HG03039 (cell line): ENCODE measurements around the gene MYNN.
"Not testable (repeated sequence)": the region's sequence is repeated elsewhere in the genome, so short reads cannot be mapped to it uniquely, and the experiment has no call there.

Experiments used
- ATAC-seq: cut with Tn5 transposase; IDR thresholded peaks from one replicate; pipeline ENCODE4 v1.9.1; 2021; ENCODE audit warnings: mild to moderate bottlenecking, moderate library complexity; ENCODE audit not compliant: unreplicated experiment

MYNN gene

DNA sequence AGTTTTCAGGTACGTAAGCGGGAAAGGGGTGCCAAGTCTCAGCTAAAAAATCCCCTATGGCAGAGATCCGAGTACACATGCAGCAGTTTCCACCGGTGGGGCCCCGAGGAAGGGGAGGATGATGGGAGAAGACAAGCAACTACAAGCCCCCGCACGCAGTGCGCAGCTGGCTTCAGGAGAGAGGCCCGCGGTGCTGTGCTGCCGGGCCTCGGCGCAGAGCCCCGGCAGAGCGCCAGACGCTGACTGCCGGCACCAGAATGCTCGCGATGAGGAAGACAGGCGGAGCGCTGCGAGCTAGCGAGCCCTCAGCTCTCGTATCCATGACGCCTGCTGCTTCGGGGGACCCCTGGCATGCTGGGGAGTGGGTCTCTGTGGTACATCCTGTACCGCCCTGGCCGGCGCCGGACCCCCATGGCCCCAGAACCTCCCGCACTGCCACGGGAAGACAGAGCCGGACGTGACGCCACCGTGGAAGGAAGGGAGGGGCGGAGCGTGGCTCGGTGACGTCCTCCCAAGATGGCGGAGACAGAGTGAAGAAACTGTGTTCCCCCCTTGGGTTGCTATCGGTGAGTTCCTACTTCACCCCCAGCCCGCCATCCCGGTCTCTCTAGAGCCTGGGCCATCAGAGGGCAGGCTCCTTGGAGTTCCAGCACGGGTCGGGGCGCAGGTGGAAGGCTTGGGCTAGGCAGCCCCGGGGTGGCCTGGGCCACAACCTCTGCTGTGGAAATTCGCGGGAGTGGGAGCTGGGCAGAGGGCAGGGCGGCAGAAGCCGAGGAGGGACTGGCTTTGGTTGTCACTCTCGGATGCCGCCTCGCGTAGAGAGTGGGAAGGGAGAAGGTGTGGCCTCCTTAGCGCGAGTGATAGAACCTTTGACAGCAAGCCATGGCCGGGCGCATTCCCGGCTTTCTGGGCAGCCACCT lies at the start of gene MYNN:
Gene MYNN (plus strand): TSS at position 500 of the 920 bp plus-strand sequence. CDS start 900 bp downstream, outside the sequence.
- peak; percentile 79 for ATAC-seq

- not testable (repeated sequence) for ATAC-seq
Observed at GRCh38 chr3:169731857-169732256, 41.3 kb upstream of the MYNN start.

GRCh38 chr3:169739067-169739466 lies 34.1 kb upstream of the MYNN start:
- ATAC-seq, result no peak

DNA sequence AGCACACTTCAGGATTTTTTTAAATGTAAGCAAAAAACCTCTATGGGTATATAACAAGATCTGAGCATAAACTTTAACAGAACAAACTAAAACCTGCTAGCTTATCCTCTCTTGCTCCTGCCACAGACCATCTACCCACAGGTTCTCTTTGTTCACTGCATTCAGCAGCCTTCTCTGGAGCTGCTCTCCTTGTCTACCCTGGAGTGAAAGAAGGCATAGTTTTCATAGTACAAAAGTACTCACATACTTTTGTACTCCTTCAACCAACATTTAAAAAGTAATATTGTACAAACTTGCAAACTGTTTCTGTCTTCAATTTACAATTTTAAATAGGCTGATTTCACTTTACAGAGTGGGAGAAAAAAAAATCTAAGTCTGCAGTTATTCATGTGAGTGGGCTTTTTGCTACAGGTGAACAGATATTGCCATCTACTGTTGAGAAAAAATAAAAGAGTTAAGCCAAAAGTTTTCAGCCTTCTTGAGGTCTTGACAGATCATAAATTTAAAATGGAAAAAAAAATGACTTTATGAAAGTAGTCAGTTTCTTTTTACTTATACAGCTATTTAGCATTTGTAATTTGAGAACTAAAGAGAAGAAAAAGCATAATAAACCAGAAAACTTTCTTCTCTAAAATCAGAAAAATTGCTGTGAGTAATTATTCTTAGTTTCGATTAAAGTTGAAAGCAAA lies 28.7 kb upstream of the MYNN start:
- ATAC-seq, result no peak

- no peak for ATAC-seq
Observed at GRCh38 chr3:169746924-169747323, 26.3 kb upstream of the MYNN start.

GRCh38 chr3:169748670-169749069 lies 24.5 kb upstream of the MYNN start:
- no peak for ATAC-seq

- no peak for ATAC-seq
Observed at GRCh38 chr3:169750665-169751064, 22.5 kb upstream of the MYNN start.

DNA sequence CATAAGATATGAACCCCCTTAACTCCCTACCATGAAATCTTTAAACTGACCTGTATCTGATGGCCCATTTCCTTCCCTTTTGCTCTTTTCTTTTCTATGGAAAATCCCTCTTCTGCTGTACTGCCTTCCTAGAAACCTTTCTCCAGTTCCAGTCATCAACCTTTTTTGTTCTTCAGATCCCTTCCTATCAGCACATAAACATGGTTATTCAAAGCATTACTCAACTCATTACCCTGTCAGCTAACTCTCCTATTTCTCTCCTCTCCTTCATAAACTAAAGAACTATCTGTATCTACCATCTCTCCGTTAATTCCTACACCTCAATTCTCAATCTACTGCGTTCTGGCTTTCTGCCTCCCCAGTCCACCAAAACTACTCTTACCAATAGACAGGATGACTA lies 21.3 kb upstream of the MYNN start:
- ATAC-seq, result no peak

- ATAC-seq, result no peak
Observed at GRCh38 chr3:169754711-169755110, 18.5 kb upstream of the MYNN start.

DNA sequence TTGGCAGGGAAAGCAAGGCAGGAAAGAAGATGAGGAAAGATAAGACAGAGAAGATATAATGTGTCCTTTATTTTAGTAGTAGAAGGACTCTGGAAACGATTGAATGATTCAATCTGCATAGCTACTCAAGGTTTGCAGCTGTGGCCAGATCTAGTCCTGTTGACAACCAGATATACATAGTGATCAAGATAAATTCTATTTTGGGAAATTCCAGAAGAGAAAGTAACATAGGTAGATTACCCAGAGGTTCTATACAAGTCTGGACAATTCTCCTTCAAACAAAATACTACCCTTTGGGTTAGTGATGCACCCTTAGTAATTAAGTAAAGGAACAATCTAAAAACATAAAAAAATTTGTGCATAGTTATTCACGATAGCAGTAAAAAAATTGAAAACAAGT lies 17.7 kb upstream of the MYNN start:
- no peak for ATAC-seq

GRCh38 chr3:169758359-169758994 lies 14.7 kb upstream of the MYNN start:
- no peak for ATAC-seq

DNA sequence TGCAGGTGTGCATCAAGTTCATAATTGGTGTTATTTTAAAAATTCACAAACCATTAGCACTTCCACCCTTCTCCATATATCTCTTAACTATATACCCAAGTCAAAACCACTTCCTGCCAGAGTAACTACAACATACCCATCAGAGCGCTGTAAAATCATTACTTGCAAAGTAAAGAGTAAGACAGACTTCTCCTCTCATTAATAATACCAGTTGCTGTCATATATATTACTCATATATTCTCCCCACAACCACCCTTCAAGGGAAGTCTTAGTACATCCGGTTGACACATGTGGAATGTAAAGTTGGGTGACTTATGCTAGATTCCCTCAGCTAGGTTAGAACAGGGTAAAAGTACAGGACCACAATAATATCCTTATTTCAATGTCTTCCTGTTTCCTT lies 13.9 kb upstream of the MYNN start:
- peak; percentile 44 for ATAC-seq

- ATAC-seq, result no peak
Observed at GRCh38 chr3:169760479-169760878, 12.7 kb upstream of the MYNN start.

GRCh38 chr3:169764312-169764881 lies 8.8 kb upstream of the MYNN start:
- ATAC-seq, result peak; percentile 34

DNA sequence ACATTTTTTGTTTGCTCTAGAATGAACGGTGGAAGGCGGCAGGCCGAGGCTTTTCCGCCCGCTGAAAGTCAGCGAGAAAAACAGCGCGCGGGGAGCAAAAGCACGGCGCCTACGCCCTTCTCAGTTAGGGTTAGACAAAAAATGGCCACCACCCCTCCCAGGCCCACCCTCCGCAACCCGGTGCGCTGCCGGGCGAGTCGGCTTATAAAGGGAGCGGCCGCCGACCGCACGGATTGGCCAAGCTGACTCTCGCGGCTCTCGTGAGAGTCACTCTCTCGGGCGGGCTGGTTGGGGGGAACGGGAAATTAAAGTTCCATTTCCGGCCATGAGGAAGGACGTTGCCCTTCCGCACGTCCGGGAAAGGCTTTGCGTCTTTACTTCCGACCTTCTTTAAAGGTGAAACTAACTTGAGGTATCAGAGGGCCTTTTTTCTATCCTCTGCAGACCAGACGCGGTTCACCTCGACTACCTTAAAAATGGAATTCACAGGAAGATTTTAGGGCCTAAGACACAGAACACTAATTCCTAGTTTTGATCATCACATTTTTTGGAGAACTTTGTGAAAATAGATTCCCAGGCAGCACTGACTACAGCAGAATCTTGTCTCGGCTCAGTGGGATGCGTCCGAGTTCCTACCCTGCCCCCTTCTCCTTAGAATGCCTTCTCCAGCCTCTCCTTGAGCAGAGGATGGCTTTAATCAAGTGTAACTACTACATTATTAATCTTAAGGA lies 8.1 kb upstream of the MYNN start, which contains the start of gene TERC:
Gene TERC (minus strand): TSS at position 179 of the 731 bp plus-strand sequence.
- ATAC-seq, result peak; percentile 75

GRCh38 chr3:169769287-169770181 lies 3.7 kb upstream of the MYNN start, which contains the start of gene ACTRT3:
ACTRT3 (minus strand) TSS chr3:169769561; CDS start chr3:169769520, 41 bp downstream.
- peak; percentile 27 for ATAC-seq

GRCh38 chr3:169771497-169772304 lies 1.5 kb upstream of the MYNN start:
- no peak for ATAC-seq

GRCh38 chr3:169772305-169772896 lies 795 bp upstream of the MYNN start:
- ATAC-seq, result peak; percentile 7
